CD14-positive monocyte (primary cell): ENCODE data around the gene PTPRC. TPM values are rescaled to one million over a fixed set of nuclear protein-coding genes. Genes with fewer than 3 reads are reported as not detected.

ENCODE experiments used
- DNase-seq, 3 donors: peaks; one replicate each; pipeline ENCODE4 v3.0.0-alpha.2; 2011 to 2022
- H2AFZ ChIP-seq: 2 replicates; pipeline ENCODE4 v1.6.0; 2012; ENCODE audit warnings: mild to moderate bottlenecking, low read depth, low read length, inconsistent platforms; ENCODE audit not compliant: insufficient read depth, poor library complexity, severe bottlenecking
- H3K27ac ChIP-seq, 2 donors: 1 replicate in 1 of 2; 2 replicates in 1 of 2; pipeline ENCODE4 v1.5.1; 2012 to 2013; ENCODE audit warnings: low read length in 2 of 2, control low read depth in 1 of 2, inconsistent platforms in 1 of 2, low read depth in 1 of 2, mild to moderate bottlenecking in 1 of 2
- H3K27me3 ChIP-seq, 2 donors: one replicate each; pipeline versions ENCODE4 v1.6.0 to v1.6.1; 2011 to 2013; ENCODE audit warnings: low read length in 2 of 2; ENCODE audit not compliant: control insufficient read depth in 2 of 2, insufficient read depth in 2 of 2
- H3K36me3 ChIP-seq, 2 donors: replicated peaks in 1 of 2; 1 replicate in 1 of 2; 2 replicates in 1 of 2; pipeline versions ENCODE4 v1.5.1 to v1.6.1; 2012 to 2013; ENCODE audit warnings: low read length in 2 of 2, control low read depth in 1 of 2, inconsistent platforms in 1 of 2, mild to moderate bottlenecking in 1 of 2; ENCODE audit not compliant: insufficient read depth in 2 of 2, control insufficient read depth in 1 of 2
- H3K4me1 ChIP-seq, 2 donors: 1 replicate in 1 of 2; 2 replicates in 1 of 2; pipeline versions ENCODE4 v1.5.1 to v1.6.1; 2012 to 2013; ENCODE audit warnings: low read length in 2 of 2, control low read depth in 1 of 2, inconsistent platforms in 1 of 2, mild to moderate bottlenecking in 1 of 2, moderate library complexity in 1 of 2; ENCODE audit not compliant: insufficient read depth in 2 of 2, control insufficient read depth in 1 of 2
- H3K4me2 ChIP-seq: replicated peaks from 2 replicates; pipeline ENCODE3; 2012; ENCODE audit warnings: low read length, moderate library complexity, mild to moderate bottlenecking; ENCODE audit not compliant: poor library complexity, severe bottlenecking; ENCODE audit errors: extremely low read depth
- H3K4me3 ChIP-seq, 3 experiments: fragments of 200-600 bp in 1 of 3; sonication (generic) in 1 of 3; replicated peaks in 1 of 3; 1 replicate in 2 of 3; 2 replicates in 1 of 3; pipeline ENCODE4 v1.5.1; 2011 to 2013; ENCODE audit warnings: low read length in 3 of 3, mild to moderate bottlenecking in 3 of 3, control low read depth in 2 of 3, low read depth in 2 of 3, inconsistent platforms in 1 of 3, moderate library complexity in 1 of 3
- H3K79me2 ChIP-seq: 2 replicates; pipeline ENCODE4 v1.6.0; 2012; ENCODE audit warnings: mild to moderate bottlenecking, control low read depth, inconsistent platforms, low read length, moderate library complexity; ENCODE audit not compliant: insufficient read depth
- H3K9ac ChIP-seq: 2 replicates; pipeline ENCODE4 v1.6.0; 2017; ENCODE audit warnings: low read length, mild to moderate bottlenecking; ENCODE audit not compliant: insufficient read depth, poor library complexity, severe bottlenecking
- H3K9me3 ChIP-seq, 2 donors: replicated peaks in 1 of 2; 1 replicate in 1 of 2; 2 replicates in 1 of 2; pipeline versions ENCODE4 v1.5.1 to v1.6.1; 2012 to 2013; ENCODE audit warnings: low read length in 2 of 2, control low read depth in 1 of 2; ENCODE audit not compliant: control insufficient read depth in 1 of 2, insufficient read depth in 1 of 2
- H4K20me1 ChIP-seq: 2 replicates; pipeline ENCODE4 v1.6.0; 2012; ENCODE audit warnings: mild to moderate bottlenecking, low read length, control low read depth, moderate library complexity; ENCODE audit not compliant: insufficient read depth
- H3K27ac Mint-ChIP-seq, 7 donors: one replicate each; pipeline ENCODE4 v1.8.0; 2020; ENCODE audit warnings: mild to moderate bottlenecking in 7 of 7, mixed read lengths in 7 of 7, moderate library complexity in 6 of 7, inconsistent platforms in 2 of 7
- H3K27me3 Mint-ChIP-seq, 3 donors: one replicate each; pipeline ENCODE4 v1.8.0; 2021 to 2022; ENCODE audit warnings: low read depth in 3 of 3, mild to moderate bottlenecking in 3 of 3, mixed read lengths in 3 of 3, moderate library complexity in 3 of 3, inconsistent platforms in 1 of 3
- H3K36me3 Mint-ChIP-seq, 2 donors: one replicate each; pipeline ENCODE4 v1.8.0; 2020; ENCODE audit warnings: mixed read lengths in 2 of 2, inconsistent platforms in 1 of 2, mild to moderate bottlenecking in 1 of 2
- H3K4me1 Mint-ChIP-seq: one replicate; pipeline ENCODE4 v1.8.0; 2020; ENCODE audit warnings: mild to moderate bottlenecking, mixed read lengths
- H3K4me3 Mint-ChIP-seq, 2 donors: one replicate each; pipeline ENCODE4 v1.8.0; 2020; ENCODE audit warnings: mild to moderate bottlenecking in 2 of 2, mixed read lengths in 2 of 2, moderate library complexity in 1 of 2
- H3K9me3 Mint-ChIP-seq, 7 donors: one replicate each; pipeline ENCODE4 v1.8.0; 2020 to 2022; ENCODE audit warnings: mixed read lengths in 7 of 7, mild to moderate bottlenecking in 6 of 7, moderate library complexity in 6 of 7, inconsistent platforms in 2 of 7
- WGBS: methylation state at CpG from one replicate; pipeline ENCODE4 v1.1.5; 2013; ENCODE audit warnings: missing lambda C conversion rate; ENCODE audit not compliant: insufficient coverage; 5-methylcytosine and 5-hydroxymethylcytosine counted together
- intact Hi-C, 2 donors: fragments of 100-400 bp; cut with micrococcal nuclease; formaldehyde crosslinking; loops; one replicate each; pipeline versions ENCODE4 v1.15.0 to v1.15.1; 2023
- polyA plus RNA-seq, 3 donors: library from polyadenylated mRNA; depleted of rRNA in 1 of 3; unstranded in 2 of 3; stranded (reverse) in 1 of 3; fragments of 300-500 nt in 2 of 3; fragments of >200 nt in 1 of 3; fragmentation: Illumina TruSeq in 2 of 3; gene quantifications; 1 replicate in 2 of 3; 2 replicates in 1 of 3; pipeline ENCODE4 v1.2.3, GENCODE V29; 2012 to 2021
- TF ChIP-seq, protein P1 (sequence below): fragments of 200-600 bp; IDR thresholded peaks from one replicate; pipeline ENCODE4 v1.8.0; 2022; ENCODE audit warnings: antibody characterized with exemption, mild to moderate bottlenecking

PTPRC gene
- polyA plus RNA-seq, 3 donors: 410 to 992 (median 667) TPM

DNA sequence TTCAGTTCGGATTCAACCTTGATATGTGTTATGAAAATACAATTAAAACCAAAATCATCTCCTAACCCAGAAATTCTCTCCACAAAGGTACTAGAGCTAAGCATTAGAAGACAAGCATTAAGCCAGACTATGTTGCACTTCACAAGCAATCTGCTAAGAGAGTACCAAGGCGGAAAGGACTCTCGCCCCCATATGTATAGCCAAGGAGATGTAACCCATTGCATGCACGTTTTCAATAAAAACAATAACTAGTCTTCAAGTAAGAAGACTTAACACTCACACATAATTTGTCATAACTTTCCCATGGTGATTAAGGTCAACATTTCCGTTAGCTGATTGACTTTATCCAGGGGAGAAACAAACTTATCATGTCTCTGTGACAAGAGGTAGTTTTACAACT lies 27.6 kb upstream of the PTPRC start:
- DNase-seq: no peak
- Mint-ChIP-seq H3K9me3 (peaks cover 0 to 3% (median 0%) of the 10 kb centered on the region in 7 donors), H3K36me3 (peaks cover 0 to 2% of the 10 kb centered on the region in 2 donors), H3K4me1 (peaks cover 21% of the 10 kb centered on the region), H3K27me3 (no peaks in the 10 kb centered on the region), H3K4me3 (no peak overlapping the region), H3K27ac (no peak overlapping the region)
- Histone ChIP-seq H3K4me2 (no peak overlapping the region), H3K9me3 (no peaks in the 10 kb centered on the region), H4K20me1 (no peaks in the 10 kb centered on the region), H3K79me2 (no peaks in the 10 kb centered on the region), H2AFZ (no peak overlapping the region), H3K36me3 (no peaks in the 10 kb centered on the region), H3K27me3 (no peaks in the 10 kb centered on the region), H3K27ac (no peak overlapping the region), H3K4me1 (peaks cover 11 to 16% of the 10 kb centered on the region in 2 donors), H3K9ac (no peak overlapping the region), H3K4me3 (no peak overlapping the region)
- TF ChIP-seq, protein P1, sequence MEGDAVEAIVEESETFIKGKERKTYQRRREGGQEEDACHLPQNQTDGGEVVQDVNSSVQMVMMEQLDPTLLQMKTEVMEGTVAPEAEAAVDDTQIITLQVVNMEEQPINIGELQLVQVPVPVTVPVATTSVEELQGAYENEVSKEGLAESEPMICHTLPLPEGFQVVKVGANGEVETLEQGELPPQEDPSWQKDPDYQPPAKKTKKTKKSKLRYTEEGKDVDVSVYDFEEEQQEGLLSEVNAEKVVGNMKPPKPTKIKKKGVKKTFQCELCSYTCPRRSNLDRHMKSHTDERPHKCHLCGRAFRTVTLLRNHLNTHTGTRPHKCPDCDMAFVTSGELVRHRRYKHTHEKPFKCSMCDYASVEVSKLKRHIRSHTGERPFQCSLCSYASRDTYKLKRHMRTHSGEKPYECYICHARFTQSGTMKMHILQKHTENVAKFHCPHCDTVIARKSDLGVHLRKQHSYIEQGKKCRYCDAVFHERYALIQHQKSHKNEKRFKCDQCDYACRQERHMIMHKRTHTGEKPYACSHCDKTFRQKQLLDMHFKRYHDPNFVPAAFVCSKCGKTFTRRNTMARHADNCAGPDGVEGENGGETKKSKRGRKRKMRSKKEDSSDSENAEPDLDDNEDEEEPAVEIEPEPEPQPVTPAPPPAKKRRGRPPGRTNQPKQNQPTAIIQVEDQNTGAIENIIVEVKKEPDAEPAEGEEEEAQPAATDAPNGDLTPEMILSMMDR: no peak
- WGBS: 100% methylated on average over 2 of the region's 5 CpGs
- intact Hi-C loops: no loop called here

DNA sequence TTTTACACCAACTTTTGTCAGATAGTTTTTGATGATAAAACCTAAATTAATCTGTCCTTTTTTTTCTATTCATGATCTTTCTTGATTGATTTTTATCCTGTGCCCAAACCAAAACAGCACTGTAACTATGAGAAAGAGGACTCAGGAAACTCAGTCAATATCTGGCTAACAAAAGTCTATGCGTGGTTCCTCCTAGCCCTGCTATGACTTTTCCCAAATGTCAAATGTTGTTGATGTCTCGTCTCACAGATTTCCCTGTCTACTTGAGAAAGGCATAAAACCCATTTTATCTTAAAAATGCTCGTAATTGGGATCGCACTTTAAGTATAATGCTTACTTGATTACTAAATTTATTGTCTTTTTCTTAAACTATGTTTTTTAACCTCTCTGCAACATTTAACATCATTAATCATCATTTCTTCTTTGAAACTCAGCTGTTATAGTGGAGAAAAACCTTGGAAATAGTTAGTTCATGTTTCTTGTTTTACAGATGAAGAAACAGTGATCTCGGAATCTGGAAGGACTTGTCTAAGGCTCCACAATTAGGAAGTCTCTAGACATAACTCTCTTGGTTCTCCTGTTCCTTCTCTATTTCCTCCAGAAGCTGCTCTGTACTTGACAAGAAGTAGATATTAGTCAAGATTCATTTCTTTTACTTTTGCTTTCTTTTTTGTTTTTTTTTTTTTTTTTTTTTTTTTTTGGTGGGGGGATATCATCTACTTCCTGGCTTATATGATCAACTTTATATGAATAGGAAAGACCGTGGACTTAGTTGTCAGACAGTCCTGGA lies 26.2 kb upstream of the PTPRC start:
- Mint-ChIP-seq H3K4me1 (peaks cover 21% of the 10 kb centered on the region), H3K36me3 (peaks cover 0 to 2% of the 10 kb centered on the region in 2 donors), H3K27ac (peak overlapping the region; percentile 73 to 91 (median 86)), H3K27me3 (no peaks in the 10 kb centered on the region), H3K4me3 (peak overlapping the region; percentile 57 to 61), H3K9me3 (peaks cover 0 to 3% (median 0%) of the 10 kb centered on the region in 7 donors)
- Histone ChIP-seq H3K4me1 (peaks cover 11 to 16% of the 10 kb centered on the region in 2 donors), H3K27ac (peak overlapping the region in 1 of 2 donors; percentile 59), H3K79me2 (no peaks in the 10 kb centered on the region), H3K9me3 (no peaks in the 10 kb centered on the region), H2AFZ (peak overlapping the region; percentile 2), H4K20me1 (no peaks in the 10 kb centered on the region), H3K9ac (peak overlapping the region; percentile 10), H3K27me3 (no peaks in the 10 kb centered on the region), H3K4me3 (peak overlapping the region in 1 of 3 experiments; percentile 39), H3K4me2 (peak overlapping the region; percentile 56), H3K36me3 (no peaks in the 10 kb centered on the region)
- intact Hi-C loops: no loop called here
- peak; percentile 39 to 66 (median 55) for DNase-seq
- TF ChIP-seq, protein P1: no peak
- WGBS: no CpG with 5 or more reads among the region's 6 CpGs
